GM12892 (cell line): Measurements from ENCODE around the gene TRDN.

Experiments
- POLR2AphosphoS5 ChIP-seq: IDR thresholded peaks from 2 replicates; pipeline ENCODE4 v1.6.1; 2011; ENCODE audit warnings: low read depth, low read length, control low read depth
- TAF1 ChIP-seq: IDR thresholded peaks from 2 replicates; pipeline ENCODE4 v1.6.1; 2011; ENCODE audit warnings: low read depth, mild to moderate bottlenecking, control low read depth, low read length, borderline replicate concordance

DNA sequence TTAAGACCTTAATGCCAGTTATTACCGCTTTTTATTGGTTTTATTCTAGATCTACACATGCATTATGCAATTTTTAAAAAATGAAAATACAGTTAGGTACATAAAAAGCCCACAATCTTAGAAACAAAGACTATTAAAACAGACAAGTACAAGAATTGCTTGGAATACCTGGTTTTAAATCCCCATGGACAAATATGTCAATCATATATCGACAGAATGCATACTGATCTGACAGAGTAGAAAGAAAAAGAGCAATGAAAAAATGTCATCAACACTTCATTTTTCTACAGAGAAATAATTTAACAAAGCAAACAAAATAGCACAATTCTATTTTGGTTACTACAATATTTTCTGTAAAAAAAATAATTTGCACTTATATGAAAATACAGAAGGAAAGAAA lies 139.7 kb downstream of the TRDN start:
- no peak for TF ChIP-seq POLR2AphosphoS5
- no peak for TF ChIP-seq TAF1
